Astrocyte (in vitro differentiated cells and primary cell): ENCODE data around the gene ADGRB3.

Experiments used
- CTCF ChIP-seq: IDR thresholded peaks from 2 replicates; pipeline ENCODE4 v1.5.1; 2011; ENCODE audit warnings: low read depth, mild to moderate bottlenecking, inconsistent platforms, low read length, moderate library complexity; ENCODE audit not compliant: insufficient read depth
- EZH2 ChIP-seq: IDR thresholded peaks from 2 replicates; pipeline ENCODE4 v1.6.1; 2012; ENCODE audit warnings: mild to moderate bottlenecking, low read length, inconsistent platforms; ENCODE audit not compliant: insufficient read depth

- TF ChIP-seq CTCF (no peak), EZH2 (no peak)
Measured at GRCh38 chr6:68758559-68758958, 123.5 kb downstream of the ADGRB3 start.
